OCI-LY3 (cell line): Measurements from ENCODE around the gene USB1.

Experiments
- EZH2phosphoT487 ChIP-seq: fragments of 200-600 bp; shearing (Covaris generic); IDR thresholded peaks from 2 replicates; pipeline ENCODE4 v1.6.1; 2018; ENCODE audit warnings: antibody characterized with exemption, mixed run types, low read depth
- TF ChIP-seq, protein P1 (sequence below): fragments of 200-600, 300-600 bp; sonication (generic); IDR thresholded peaks from 2 replicates; pipeline ENCODE4 v1.5.1; 2014; ENCODE audit warnings: antibody characterized with exemption, low read length, low read depth

DNA sequence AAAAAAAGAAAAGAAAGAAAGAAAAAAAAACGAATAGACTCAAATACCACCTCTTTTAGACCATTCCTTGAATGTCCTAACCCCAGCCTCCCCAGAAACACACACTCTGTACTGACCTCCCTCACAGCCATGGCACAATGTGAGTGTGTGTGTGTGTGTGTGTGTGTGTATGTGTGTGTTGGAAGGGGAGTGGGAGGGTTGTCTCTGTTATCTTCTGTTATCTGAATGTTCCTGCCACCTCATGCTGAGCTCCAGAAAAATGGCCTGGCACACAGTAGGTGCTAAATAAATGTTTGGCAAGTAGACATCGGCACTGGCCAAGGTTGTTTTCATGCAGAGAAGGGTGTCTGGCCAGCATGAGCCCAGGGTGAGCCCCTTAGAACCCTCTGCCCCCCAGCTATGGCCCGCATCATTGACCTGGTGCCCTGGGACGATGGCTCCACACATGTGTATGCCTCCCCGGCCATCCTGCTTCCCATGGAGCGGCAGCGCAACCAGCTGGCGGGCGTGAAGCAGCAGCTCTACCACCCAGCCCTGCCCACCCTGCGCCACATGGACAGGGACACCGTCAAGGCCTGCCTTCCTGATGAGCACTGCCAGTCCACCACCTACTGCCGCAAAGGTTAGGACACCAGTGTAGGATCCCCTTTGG lies 23.7 kb upstream of the USB1 start:
- TF ChIP-seq, protein P1, sequence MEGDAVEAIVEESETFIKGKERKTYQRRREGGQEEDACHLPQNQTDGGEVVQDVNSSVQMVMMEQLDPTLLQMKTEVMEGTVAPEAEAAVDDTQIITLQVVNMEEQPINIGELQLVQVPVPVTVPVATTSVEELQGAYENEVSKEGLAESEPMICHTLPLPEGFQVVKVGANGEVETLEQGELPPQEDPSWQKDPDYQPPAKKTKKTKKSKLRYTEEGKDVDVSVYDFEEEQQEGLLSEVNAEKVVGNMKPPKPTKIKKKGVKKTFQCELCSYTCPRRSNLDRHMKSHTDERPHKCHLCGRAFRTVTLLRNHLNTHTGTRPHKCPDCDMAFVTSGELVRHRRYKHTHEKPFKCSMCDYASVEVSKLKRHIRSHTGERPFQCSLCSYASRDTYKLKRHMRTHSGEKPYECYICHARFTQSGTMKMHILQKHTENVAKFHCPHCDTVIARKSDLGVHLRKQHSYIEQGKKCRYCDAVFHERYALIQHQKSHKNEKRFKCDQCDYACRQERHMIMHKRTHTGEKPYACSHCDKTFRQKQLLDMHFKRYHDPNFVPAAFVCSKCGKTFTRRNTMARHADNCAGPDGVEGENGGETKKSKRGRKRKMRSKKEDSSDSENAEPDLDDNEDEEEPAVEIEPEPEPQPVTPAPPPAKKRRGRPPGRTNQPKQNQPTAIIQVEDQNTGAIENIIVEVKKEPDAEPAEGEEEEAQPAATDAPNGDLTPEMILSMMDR = no peak
- no peak for TF ChIP-seq EZH2phosphoT487
